ENCODE results near the gene SPRED2.

Gene SPRED2

DNA sequence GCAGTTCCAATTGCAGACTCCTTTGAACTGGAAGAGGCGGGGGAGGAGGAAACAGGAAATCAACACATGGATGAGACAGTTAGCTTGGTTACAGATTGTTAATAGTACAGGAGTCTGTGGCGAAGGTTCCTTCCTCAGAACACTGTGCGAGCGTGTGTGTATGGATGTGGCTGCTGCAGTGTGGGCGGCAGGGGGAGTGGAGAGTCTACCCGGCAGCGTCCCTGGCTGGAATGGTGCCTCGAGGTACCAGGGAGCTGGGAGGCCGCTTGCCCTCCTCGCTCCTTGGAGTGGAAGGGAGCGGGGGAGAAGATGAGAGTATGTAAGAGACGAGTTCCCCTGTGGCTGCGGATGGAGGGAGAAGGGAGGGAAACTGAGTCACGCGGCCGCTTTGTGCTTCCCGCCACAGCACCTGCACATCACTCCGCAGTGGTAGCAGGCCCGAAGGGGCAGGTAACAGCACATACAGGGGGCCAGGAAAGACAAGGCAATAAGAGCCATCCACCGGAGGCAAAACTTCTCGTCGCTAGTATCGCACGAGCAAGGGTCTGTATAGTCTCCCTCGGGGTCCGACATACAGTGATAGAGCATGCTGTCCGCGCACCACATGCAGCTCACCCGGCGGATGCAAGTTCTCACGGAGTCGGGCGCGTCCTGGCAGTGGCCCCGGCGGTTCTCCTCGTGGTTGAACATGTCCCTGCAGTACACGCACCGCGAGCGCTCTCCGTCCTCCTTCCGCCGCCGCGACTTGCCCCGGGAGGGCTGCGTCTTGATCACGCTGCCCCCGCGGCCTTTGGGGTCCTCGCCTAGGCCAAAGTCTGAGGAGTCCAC, 119.1 kb downstream of the SPRED2 start:
- TF ChIP-seq, protein P1, sequence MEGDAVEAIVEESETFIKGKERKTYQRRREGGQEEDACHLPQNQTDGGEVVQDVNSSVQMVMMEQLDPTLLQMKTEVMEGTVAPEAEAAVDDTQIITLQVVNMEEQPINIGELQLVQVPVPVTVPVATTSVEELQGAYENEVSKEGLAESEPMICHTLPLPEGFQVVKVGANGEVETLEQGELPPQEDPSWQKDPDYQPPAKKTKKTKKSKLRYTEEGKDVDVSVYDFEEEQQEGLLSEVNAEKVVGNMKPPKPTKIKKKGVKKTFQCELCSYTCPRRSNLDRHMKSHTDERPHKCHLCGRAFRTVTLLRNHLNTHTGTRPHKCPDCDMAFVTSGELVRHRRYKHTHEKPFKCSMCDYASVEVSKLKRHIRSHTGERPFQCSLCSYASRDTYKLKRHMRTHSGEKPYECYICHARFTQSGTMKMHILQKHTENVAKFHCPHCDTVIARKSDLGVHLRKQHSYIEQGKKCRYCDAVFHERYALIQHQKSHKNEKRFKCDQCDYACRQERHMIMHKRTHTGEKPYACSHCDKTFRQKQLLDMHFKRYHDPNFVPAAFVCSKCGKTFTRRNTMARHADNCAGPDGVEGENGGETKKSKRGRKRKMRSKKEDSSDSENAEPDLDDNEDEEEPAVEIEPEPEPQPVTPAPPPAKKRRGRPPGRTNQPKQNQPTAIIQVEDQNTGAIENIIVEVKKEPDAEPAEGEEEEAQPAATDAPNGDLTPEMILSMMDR (conservative IDR thresholded peaks at IDR 0.05; ENCODE audit: low read depth, low read length) = no peak
- no peak for DNase-seq (ENCODE audit: low read depth)
- H3K4me3 ChIP-seq (ENCODE audit: low read length) = no peak overlapping the region

DNA sequence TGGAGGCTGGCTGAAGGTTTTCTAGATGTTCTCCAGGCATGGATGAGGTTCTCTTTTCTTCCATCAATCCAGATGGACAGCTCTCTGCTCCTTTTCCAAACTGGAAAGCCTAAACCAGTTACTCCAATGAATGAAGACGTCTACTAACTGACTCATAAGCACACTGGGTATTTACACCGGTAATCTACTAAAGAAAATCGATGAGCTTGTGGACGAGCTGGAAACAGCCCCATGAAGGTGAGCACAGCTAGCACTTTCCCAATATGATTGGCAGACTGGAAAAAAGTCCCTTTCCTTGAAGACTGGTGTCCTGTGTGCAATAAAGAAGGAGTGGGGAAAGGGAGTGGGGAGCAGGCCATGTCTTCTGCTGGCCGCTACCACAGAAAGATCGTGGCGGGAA, 120.8 kb downstream of the SPRED2 start:
- no peak overlapping the region for H3K4me3 ChIP-seq (ENCODE audit: low read length)
- DNase-seq (ENCODE audit: low read depth) = no peak
- TF ChIP-seq, protein P1 (conservative IDR thresholded peaks at IDR 0.05; ENCODE audit: low read depth, low read length) = no peak

DNA sequence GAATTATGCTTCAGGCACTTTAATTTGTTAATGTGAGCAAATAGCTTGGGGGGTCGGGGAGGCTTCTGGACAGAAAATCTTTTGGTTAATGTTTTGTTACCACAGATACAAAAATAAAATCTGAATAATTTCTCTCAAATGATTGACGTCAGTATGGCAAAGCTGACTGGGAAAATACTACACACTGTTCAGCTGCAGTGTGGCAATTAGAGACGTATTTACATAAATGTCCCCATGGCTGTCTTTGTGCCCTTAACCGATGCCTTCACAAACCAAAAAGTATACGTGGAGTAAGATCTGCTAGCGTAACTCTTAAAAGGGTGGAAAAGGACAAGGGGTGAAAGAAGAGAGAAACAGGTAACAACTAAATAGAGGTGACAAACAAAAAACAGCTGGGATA, 121.3 kb downstream of the SPRED2 start:
- DNase-seq (ENCODE audit: low read depth) = no peak
- TF ChIP-seq, protein P1 (conservative IDR thresholded peaks at IDR 0.05; ENCODE audit: low read depth, low read length) = no peak
- H3K4me3 ChIP-seq (ENCODE audit: low read length) = no peak overlapping the region

DNA sequence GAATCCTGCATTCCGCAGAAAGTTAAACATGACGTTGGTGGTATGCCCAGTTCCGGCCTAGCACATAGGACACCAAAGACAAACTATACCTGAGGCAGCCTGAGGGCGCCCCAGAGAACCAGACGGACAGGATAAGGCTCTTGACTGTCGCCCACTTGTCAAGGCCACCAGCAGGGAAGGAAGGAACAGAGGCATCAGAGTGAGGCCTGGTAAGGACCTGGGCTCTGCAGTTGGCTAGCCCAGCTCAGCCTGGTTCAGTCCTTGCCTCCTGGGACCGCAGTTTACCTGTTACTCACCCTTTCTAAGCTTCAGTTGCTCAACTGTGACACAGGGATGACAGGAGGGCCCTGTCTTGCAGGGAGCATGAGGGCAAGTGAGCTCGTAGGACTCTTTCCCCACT, 122.7 kb downstream of the SPRED2 start:
- TF ChIP-seq, protein P1 (conservative IDR thresholded peaks at IDR 0.05; ENCODE audit: low read depth, low read length) = no peak
- DNase-seq (ENCODE audit: low read depth) = no peak

DNA sequence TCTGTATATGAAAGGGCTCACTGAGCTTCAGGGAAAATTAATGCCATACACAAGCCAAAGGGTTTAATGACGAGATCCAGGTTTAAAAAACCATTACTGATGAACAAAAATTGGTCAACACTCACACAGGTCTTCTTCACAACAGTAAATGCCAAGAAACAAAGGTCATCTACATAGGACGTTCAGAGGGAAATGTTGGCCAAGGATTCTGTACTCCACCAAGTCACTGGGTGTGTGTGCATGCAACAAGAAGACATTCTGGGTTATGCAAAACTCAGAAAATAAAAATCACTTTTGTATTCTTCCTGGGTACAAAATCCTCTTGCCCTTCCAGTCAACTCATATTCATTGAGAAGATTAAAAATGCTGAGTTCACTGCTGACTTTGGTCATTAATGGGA, 126.5 kb downstream of the SPRED2 start:
- TF ChIP-seq, protein P1 (conservative IDR thresholded peaks at IDR 0.05; ENCODE audit: low read depth, low read length) = no peak
- no peak overlapping the region for H3K4me3 ChIP-seq (ENCODE audit: low read length)
- DNase-seq (ENCODE audit: low read depth) = no peak

More for the DNA sequence above, 122.7 kb downstream of the SPRED2 start:
- no peak overlapping the region for H3K4me3 ChIP-seq (ENCODE audit: low read length)

DNA sequence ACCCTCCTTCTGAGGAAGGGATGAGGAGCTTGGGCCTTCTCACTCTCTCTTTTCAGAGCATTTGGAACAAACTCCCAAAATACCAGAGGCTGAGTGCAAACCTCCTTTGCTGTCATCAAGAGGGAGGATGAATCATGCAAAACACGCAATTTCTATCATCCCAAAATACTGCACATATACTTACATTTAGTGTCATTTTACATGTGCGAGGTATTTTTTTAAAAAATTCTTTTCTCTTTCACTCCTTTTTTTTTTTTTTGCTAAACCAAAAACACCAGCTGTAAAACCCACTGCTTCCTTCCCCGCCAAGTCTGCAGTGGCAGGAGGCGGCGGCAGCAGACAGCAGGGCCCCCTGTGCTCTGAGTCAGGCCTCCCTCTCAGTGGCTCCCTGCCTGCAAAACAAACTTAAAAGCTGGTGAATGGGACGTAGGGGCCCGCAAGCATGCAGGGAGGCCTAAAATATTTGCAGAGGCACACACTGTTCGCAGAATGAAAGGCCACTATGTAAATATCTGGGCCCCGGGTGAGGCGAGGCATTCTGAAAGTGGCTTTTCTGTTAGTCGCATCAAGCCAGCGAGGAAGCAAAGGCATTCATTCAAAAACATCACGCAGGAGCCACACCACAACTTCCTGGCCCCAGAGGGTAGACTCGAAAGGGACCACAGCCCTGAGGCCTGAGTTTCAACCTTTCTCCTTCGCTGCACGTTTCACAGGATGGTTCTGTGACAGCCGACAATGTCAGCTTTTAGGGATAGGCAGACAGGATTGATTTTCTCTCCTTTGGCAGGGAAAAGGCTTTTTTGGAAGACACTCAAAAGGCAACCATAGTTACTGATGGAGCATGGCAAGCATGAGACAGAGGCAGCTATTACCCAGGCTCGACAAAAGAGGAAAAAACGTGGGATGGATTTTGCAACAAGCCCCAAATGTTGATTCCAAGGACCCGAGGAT, 131.4 kb downstream of the SPRED2 start:
- H3K4me3 ChIP-seq (ENCODE audit: low read length) = no peak overlapping the region
- no peak for DNase-seq (ENCODE audit: low read depth)
- TF ChIP-seq, protein P1 (conservative IDR thresholded peaks at IDR 0.05; ENCODE audit: low read depth, low read length) = no peak

Measured in retinal pigment epithelial cell (primary cell).